MM.1S (cell line): ENCODE measurements around the gene CELA2A.

Source experiments
- DNase-seq: peaks from one replicate; pipeline ENCODE4 v3.0.0-alpha.2; 2015
- H2AFZ ChIP-seq: fragments of 300-600 bp; sonication (generic); 2 replicates; pipeline ENCODE4 v1.6.0; 2016; ENCODE audit warnings: antibody characterized with exemption, low read length
- H3F3A ChIP-seq: fragments of 300-600 bp; sonication (generic); 2 replicates; pipeline ENCODE4 v1.6.1; 2016; ENCODE audit warnings: mild to moderate bottlenecking, antibody characterized with exemption, low read length, moderate library complexity, mixed read lengths; ENCODE audit not compliant: insufficient read depth
- H3K27ac ChIP-seq: fragments of 300-600 bp; sonication (generic); 2 replicates; pipeline ENCODE4 v1.5.1; 2016; ENCODE audit warnings: mild to moderate bottlenecking, low read length
- H3K27me3 ChIP-seq: fragments of 300-600 bp; sonication (generic); replicated peaks from 2 replicates; pipeline ENCODE4 v1.6.0; 2016; ENCODE audit warnings: low read length; ENCODE audit not compliant: insufficient read depth
- H3K36me3 ChIP-seq: fragments of 300-600 bp; sonication (generic); replicated peaks from 2 replicates; pipeline ENCODE4 v1.6.1; 2016; ENCODE audit warnings: mild to moderate bottlenecking, low read length, mixed read lengths; ENCODE audit not compliant: insufficient read depth
- H3K4me1 ChIP-seq: fragments of 300-600 bp; sonication (generic); 2 replicates; pipeline ENCODE4 v1.6.1; 2016; ENCODE audit warnings: low read length, mixed read lengths
- H3K4me2 ChIP-seq: fragments of 300-600 bp; sonication (generic); 2 replicates; pipeline ENCODE4 v1.6.0; 2016; ENCODE audit warnings: low read depth, low read length
- H3K4me3 ChIP-seq: fragments of 300-600 bp; sonication (generic); 2 replicates; pipeline ENCODE4 v1.5.1; 2016; ENCODE audit warnings: low read length, mixed read lengths
- H3K79me2 ChIP-seq: fragments of 300-600 bp; sonication (generic); 2 replicates; pipeline ENCODE4 v1.6.1; 2016; ENCODE audit warnings: mixed run types, low read length, mixed read lengths
- H3K9ac ChIP-seq: fragments of 300-600 bp; sonication (generic); 2 replicates; pipeline ENCODE4 v1.6.1; 2016; ENCODE audit warnings: low read length, mixed read lengths
- H3K9me2 ChIP-seq: fragments of 300-600 bp; sonication (generic); replicated peaks from 2 replicates; pipeline ENCODE4 v1.6.1; 2016; ENCODE audit warnings: mild to moderate bottlenecking, low read length, mixed read lengths; ENCODE audit not compliant: insufficient read depth
- H3K9me3 ChIP-seq: fragments of 300-600 bp; sonication (generic); replicated peaks from 2 replicates; pipeline ENCODE4 v1.6.1; 2016; ENCODE audit warnings: mild to moderate bottlenecking, low read length, mixed read lengths; ENCODE audit not compliant: insufficient read depth
- H4K20me1 ChIP-seq: fragments of 300-600 bp; sonication (generic); 2 replicates; pipeline ENCODE4 v1.6.1; 2016; ENCODE audit warnings: mild to moderate bottlenecking, low read length, moderate library complexity, mixed read lengths; ENCODE audit not compliant: insufficient read depth
- EZH2 ChIP-seq: fragments of 300-600 bp; sonication (generic); optimal IDR thresholded peaks from 2 replicates; pipeline ENCODE3; 2017; ENCODE audit warnings: low read depth, mild to moderate bottlenecking, antibody characterized with exemption, low read length, mixed read lengths
- EZH2phosphoT487 ChIP-seq: fragments of 300-600 bp; sonication (generic); IDR thresholded peaks from 2 replicates; pipeline ENCODE4 v1.6.1; 2018; ENCODE audit warnings: antibody characterized with exemption, low read length
- TF ChIP-seq, protein P1 (sequence below): fragments of 300-600 bp; sonication (generic); IDR thresholded peaks from 2 replicates; pipeline ENCODE4 v1.5.1; 2016; ENCODE audit warnings: antibody characterized with exemption, low read length, mixed read lengths

CELA2A gene

DNA sequence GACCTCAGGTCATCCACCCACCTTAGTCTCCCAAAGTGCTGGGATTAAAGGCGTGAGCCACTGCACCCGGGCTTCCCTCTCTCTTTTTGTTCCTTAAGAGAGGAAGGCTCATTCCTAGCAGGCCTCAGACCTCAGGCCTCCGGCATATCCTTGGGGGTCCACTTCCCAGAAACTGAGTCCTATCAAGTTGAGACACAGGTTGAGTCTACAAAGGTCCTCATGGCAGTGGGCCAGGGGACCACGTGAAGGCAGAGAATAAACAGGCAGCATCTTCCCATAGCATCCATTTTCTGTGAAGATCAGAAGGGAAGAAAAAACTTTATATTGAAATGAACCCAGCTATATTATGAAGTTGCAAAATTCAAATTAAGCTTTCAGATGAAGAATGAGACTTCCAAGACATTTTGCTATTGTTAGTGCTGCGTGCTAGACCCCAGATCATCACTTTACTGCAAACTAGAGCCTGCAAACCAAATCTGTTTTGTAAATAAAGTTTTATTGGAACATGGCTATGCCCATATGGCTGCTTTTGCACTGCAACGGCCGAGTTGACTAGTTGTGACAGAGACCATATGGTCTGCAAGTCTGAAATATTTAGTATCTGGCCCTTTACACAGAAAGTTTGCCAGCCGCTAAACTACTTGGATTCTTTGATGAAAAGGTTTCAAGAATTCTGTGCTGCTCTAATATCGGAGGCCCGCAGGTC is 3.5 kb upstream of the CELA2A start:
- Histone ChIP-seq H4K20me1 (no peaks in the 10 kb centered on the region), H2AFZ (no peak overlapping the region), H3F3A (peaks cover 5% of the 10 kb centered on the region; the same call in 1 of the 2 replicates), H3K27ac (no peak overlapping the region), H3K27me3 (no peaks in the 10 kb centered on the region; the same call in 1 of the 2 replicates), H3K4me2 (no peak overlapping the region), H3K36me3 (no peaks in the 10 kb centered on the region), H3K9me3 (no peaks in the 10 kb centered on the region), H3K79me2 (no peaks in the 10 kb centered on the region), H3K4me1 (peaks cover 6% of the 10 kb centered on the region; the same call in 1 of the 2 replicates), H3K9ac (no peak overlapping the region), H3K9me2 (no peaks in the 10 kb centered on the region), H3K4me3 (no peak overlapping the region)
- DNase-seq: no peak
- TF ChIP-seq EZH2phosphoT487: no peak

DNA sequence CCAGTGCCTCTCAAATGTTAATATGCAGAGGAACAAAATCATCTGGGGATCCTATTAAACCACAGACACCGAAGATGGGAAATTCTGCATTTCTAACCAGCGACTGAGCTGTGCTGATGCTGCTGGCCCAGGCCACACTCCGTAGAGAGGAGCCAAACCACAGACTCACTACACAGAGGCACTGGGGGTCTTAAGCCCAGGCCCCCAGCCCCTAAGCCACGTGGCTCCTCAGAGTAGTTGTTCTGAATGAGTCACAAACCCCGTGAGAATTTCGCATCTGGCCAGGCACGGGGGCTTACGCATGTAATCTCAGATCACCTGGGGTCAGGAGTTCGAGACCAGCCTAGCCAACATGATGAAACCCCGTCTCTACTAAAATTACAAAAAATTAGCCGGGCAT is 2.8 kb upstream of the CELA2A start:
- Histone ChIP-seq H3K9ac (no peak overlapping the region), H3K4me2 (no peak overlapping the region), H3K36me3 (no peaks in the 10 kb centered on the region), H3K27ac (no peak overlapping the region), H3K79me2 (no peaks in the 10 kb centered on the region), H2AFZ (no peak overlapping the region), H3K9me3 (no peaks in the 10 kb centered on the region), H3K27me3 (no peaks in the 10 kb centered on the region; the same call in 1 of the 2 replicates), H3K9me2 (no peaks in the 10 kb centered on the region), H3F3A (peaks cover 5% of the 10 kb centered on the region; the same call in 1 of the 2 replicates), H4K20me1 (no peaks in the 10 kb centered on the region), H3K4me3 (no peak overlapping the region), H3K4me1 (peaks cover 6% of the 10 kb centered on the region; the same call in 1 of the 2 replicates)
- no peak for TF ChIP-seq EZH2phosphoT487
- TF ChIP-seq, protein P1, sequence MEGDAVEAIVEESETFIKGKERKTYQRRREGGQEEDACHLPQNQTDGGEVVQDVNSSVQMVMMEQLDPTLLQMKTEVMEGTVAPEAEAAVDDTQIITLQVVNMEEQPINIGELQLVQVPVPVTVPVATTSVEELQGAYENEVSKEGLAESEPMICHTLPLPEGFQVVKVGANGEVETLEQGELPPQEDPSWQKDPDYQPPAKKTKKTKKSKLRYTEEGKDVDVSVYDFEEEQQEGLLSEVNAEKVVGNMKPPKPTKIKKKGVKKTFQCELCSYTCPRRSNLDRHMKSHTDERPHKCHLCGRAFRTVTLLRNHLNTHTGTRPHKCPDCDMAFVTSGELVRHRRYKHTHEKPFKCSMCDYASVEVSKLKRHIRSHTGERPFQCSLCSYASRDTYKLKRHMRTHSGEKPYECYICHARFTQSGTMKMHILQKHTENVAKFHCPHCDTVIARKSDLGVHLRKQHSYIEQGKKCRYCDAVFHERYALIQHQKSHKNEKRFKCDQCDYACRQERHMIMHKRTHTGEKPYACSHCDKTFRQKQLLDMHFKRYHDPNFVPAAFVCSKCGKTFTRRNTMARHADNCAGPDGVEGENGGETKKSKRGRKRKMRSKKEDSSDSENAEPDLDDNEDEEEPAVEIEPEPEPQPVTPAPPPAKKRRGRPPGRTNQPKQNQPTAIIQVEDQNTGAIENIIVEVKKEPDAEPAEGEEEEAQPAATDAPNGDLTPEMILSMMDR: no peak
- no peak for TF ChIP-seq EZH2
- no peak for DNase-seq

DNA sequence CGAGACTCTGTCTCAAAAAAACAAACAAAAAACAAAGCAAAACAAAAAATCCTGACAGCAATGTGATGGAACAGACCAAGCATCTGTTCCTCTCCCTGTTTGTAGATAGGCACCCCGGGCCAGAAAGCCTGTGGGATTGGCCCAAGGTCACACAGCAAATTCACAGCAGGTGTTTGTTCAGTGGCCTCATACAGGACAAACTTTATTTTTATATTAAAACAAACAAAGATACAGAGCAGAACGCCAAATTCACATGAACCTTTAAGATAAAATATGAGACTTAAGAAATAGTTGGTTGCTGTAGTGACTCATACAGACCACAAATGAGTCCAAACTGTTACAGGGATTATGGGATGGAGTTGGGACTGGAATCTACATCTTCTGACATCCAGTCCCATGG is 2.3 kb upstream of the CELA2A start:
- H3K9me2 ChIP-seq: no peaks in the 10 kb centered on the region
- H2AFZ ChIP-seq: no peak overlapping the region
- no peaks in the 10 kb centered on the region for H3K36me3 ChIP-seq
- no peaks in the 10 kb centered on the region for H4K20me1 ChIP-seq
- H3K4me3 ChIP-seq: no peak overlapping the region
- no peak for DNase-seq
- peaks cover 5% of the 10 kb centered on the region; the same call in 1 of the 2 replicates for H3F3A ChIP-seq
- peaks cover 6% of the 10 kb centered on the region; the same call in 1 of the 2 replicates for H3K4me1 ChIP-seq
- H3K27me3 ChIP-seq: no peaks in the 10 kb centered on the region; the same call in 1 of the 2 replicates
- no peaks in the 10 kb centered on the region for H3K79me2 ChIP-seq
- no peak overlapping the region for H3K9ac ChIP-seq
- H3K4me2 ChIP-seq: no peak overlapping the region
- no peak overlapping the region for H3K27ac ChIP-seq
- TF ChIP-seq EZH2phosphoT487 (no peak), EZH2 (no peak)
- TF ChIP-seq, protein P1: no peak
- no peaks in the 10 kb centered on the region for H3K9me3 ChIP-seq

DNA sequence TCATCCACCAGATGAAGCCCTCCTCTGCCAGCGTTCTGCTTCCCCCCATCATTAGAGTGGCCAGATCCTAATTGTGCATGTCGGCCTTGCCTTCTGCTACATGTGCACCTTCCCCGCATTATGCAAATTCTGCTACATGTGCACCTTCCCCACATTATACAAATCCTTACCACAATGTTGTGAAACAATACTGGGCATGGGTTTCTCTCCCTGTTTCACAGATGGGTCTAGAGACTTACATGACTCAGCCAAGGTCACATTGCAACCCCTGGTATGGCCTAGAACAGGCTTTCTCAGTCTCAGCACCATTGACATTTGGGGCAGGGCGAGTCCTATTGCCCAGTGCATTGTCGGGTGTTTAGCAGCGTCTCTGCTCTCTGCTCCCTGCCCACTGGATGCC is 1.0 kb upstream of the CELA2A start:
- no peaks in the 10 kb centered on the region for H3K9me2 ChIP-seq
- no peak overlapping the region for H3K4me2 ChIP-seq
- no peak overlapping the region for H2AFZ ChIP-seq
- TF ChIP-seq EZH2phosphoT487: no peak
- TF ChIP-seq EZH2: no peak
- TF ChIP-seq, protein P1: no peak
- no peaks in the 10 kb centered on the region; the same call in 1 of the 2 replicates for H3K27me3 ChIP-seq
- no peaks in the 10 kb centered on the region for H3K9me3 ChIP-seq
- H3K4me1 ChIP-seq: peaks cover 6% of the 10 kb centered on the region; the same call in 1 of the 2 replicates
- peak overlapping the region; percentile 41; the same call in 1 of the 2 replicates for H3K27ac ChIP-seq
- peak; percentile 85 for DNase-seq
- H3K36me3 ChIP-seq: no peaks in the 10 kb centered on the region
- H3K79me2 ChIP-seq: no peaks in the 10 kb centered on the region
- no peaks in the 10 kb centered on the region for H4K20me1 ChIP-seq
- H3K4me3 ChIP-seq: no peak overlapping the region
- no peak overlapping the region for H3K9ac ChIP-seq
- peaks cover 5% of the 10 kb centered on the region; the same call in 1 of the 2 replicates for H3F3A ChIP-seq
